ENCODE results near the gene SLC9A9. TPM values are rescaled to one million over a fixed set of nuclear protein-coding genes. Genes with fewer than 3 reads are reported as not detected.

The SLC9A9 gene
- 8.3 and 10.9 TPM in 2 replicates for total RNA-seq

DNA sequence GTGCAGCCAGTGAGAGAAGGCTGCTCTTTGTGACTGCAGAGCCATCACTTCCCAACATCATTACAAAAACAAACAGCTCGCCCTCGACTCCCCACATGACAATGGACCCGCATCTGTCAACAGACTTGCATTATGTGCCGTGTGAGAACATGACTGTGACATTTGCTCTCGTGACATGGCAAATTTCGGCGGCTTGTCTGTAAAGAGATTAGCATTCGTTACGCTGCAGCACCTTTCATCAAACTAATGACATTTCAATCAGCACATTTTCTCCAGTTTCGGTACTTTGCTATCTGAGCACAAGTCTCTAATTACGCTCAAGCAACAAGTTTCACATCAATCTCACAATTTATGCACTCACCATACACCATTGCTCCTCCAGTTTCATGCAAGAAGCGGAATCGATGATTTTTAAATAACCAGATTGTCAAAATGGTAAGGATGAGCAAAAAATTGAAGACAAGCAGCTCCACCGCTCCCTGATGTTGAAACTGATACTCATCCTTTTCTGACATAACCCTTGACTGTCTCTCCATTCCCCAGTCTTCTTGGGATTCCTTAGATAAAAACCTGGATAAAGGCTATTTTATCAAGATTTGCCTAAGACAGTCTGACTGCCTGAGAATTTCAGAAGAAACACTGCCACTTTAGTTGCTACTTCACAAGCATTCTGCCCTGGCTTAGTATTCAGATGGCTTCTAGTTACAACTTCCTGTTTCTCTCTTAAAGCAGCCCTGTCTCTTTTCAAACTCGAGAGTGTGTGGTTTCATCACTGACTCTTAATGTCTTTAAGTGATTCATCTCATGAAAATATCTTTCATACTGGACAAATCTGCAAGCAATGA lies at the start of gene SLC9A9:
Gene SLC9A9, minus strand, starts transcription at position 682 of the 845 bp plus-strand sequence. Its CDS starts 146 bp downstream, at position 536.

Other genes with a start within 250 kb of the SLC9A9 start
- 32.1 and 40.8 TPM in 2 replicates for gene DIPK2A, start 123.4 kb upstream of the SLC9A9 start, total RNA-seq

Data from cardiac ventricle fibroblast (primary cell).